ENCODE measurements around the gene RBBP5. TPM values are rescaled to one million over a fixed set of nuclear protein-coding genes. Genes with fewer than 3 reads are reported as not detected.
A peak's percentile ranks its signal among the peaks of the same experiment; 100 is the strongest.

The RBBP5 gene
- total and polyA plus RNA-seq, 2 experiments from 2014 or later = 14.1 to 26.5 TPM

DNA sequence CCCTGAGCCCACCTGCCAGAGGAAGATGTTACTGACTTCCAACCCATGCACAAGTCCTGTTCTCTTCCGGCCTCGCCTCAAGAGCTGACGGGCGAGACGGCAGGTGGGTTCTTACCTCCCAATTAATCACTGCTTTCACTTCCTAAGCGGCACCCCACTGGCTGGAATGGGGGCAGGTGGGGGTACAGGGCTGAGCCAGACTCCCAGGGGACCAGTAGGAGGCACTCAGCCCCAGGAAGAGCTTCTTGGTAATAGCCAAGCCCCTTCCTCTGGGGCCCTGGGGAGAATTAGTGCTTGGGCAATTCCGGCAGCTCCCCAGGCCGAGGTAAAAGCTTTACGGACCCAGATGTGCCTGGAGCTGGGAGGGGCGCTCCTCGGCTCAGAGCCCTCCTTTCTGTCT, 69.1 kb downstream of the RBBP5 start:
- Histone ChIP-seq H3F3A (replicated peaks; ENCODE audit: low read depth) (no peaks in the 10 kb centered on the region), H3K4me1 (ENCODE audit: insufficient read depth) (no peaks in the 10 kb centered on the region), H4K20me1 (replicated peaks; ENCODE audit: insufficient read depth) (no peaks in the 10 kb centered on the region), H3K36me3 (ENCODE audit: insufficient read depth) (no peaks in the 10 kb centered on the region), H3K9me2 (ENCODE audit: insufficient read depth) (no peaks in the 10 kb centered on the region), H3K4me3 (no peak overlapping the region), H3K27ac (ENCODE audit: low read depth) (no peak overlapping the region), H3K27me3 (ENCODE audit: insufficient read depth) (no peaks in the 10 kb centered on the region), H3K79me2 (replicated peaks; ENCODE audit: insufficient read depth) (no peaks in the 10 kb centered on the region), H3K4me2 (no peak overlapping the region), H2AFZ (no peak overlapping the region)
- DNase-seq (ENCODE audit: low spot score) (no peak), ATAC-seq (peak; percentile 55)
- no peak overlapping the region for H3K27ac Mint-ChIP-seq
- no peak for TF ChIP-seq ZNF114 (CRISPR knock-in tag; IDR thresholded peaks at IDR 0.05)
- TF ChIP-seq CTCF (conservative IDR thresholded peaks at IDR 0.05; ENCODE audit: low read depth in 2 of 2) = peak in 1 of 2 experiments; percentile 31; a peak in 2 of 4 replicates
- no peak for TF ChIP-seq CREB1 (CRISPR knock-in tag; IDR thresholded peaks at IDR 0.05; ENCODE audit: low read depth)
- no peak for TF ChIP-seq EZH2 (IDR thresholded peaks at IDR 0.05; ENCODE audit: low read depth, unreplicated experiment)
- no peaks in the 10 kb centered on the region for H3K36me3 Mint-ChIP-seq (ENCODE audit: low read depth)
- no peak overlapping the region for H3K4me3 Mint-ChIP-seq
- no peaks in the 10 kb centered on the region for H3K9me3 Mint-ChIP-seq
- H3K4me1 Mint-ChIP-seq = peaks cover 12% of the 10 kb centered on the region; the same call in 2 of the 3 replicates
- H3K27me3 Mint-ChIP-seq (ENCODE audit: insufficient read depth, low read depth, poor library complexity) = peaks cover 8% of the 10 kb centered on the region

DNA sequence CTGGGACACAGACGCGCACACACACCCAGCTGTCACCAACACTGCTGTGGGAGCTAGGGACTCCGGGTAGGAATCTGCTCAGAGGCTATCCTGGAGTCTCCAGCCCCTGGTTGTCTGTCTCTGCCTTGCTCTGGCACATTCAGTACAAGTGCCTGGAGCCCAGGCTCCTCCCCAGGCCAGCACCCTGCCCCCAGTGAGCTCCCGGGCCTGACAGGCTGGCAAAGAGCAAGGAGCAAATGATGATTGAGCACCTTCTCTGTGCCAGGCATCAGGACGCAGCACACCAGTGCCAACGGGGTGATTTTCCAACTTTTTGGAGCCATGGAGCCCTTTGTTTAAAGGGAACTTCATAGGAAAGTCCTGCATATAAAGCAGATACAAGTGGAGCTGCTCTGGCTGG, 72.3 kb downstream of the RBBP5 start:
- ATAC-seq = no peak
- H3F3A ChIP-seq (replicated peaks; ENCODE audit: low read depth) = no peaks in the 10 kb centered on the region
- H3K36me3 ChIP-seq (ENCODE audit: insufficient read depth) = no peaks in the 10 kb centered on the region
- H3K4me3 ChIP-seq = no peak overlapping the region
- no peak overlapping the region for H3K4me2 ChIP-seq
- Mint-ChIP-seq H3K36me3 (ENCODE audit: low read depth) (no peaks in the 10 kb centered on the region), H3K27me3 (ENCODE audit: insufficient read depth, low read depth, poor library complexity) (peaks cover 15% of the 10 kb centered on the region), H3K4me1 (peaks cover 40% of the 10 kb centered on the region), H3K27ac (no peak overlapping the region), H3K4me3 (no peak overlapping the region), H3K9me3 (no peaks in the 10 kb centered on the region)
- H3K4me1 ChIP-seq (ENCODE audit: insufficient read depth) = peaks cover 17% of the 10 kb centered on the region
- no peaks in the 10 kb centered on the region for H3K27me3 ChIP-seq (ENCODE audit: insufficient read depth)
- no peaks in the 10 kb centered on the region for H4K20me1 ChIP-seq (replicated peaks; ENCODE audit: insufficient read depth)
- DNase-seq (ENCODE audit: low spot score) = no peak
- 0 out of 2 replicates have a peak, but pooled peaks cover 4% of the 10 kb centered on the region for H3K9me2 ChIP-seq (ENCODE audit: insufficient read depth)
- H3K27ac ChIP-seq (ENCODE audit: low read depth) = no peak overlapping the region
- H3K79me2 ChIP-seq (replicated peaks; ENCODE audit: insufficient read depth) = no peaks in the 10 kb centered on the region
- no peak overlapping the region for H2AFZ ChIP-seq
- no peak for TF ChIP-seq EZH2phosphoT487 (IDR thresholded peaks at IDR 0.05; ENCODE audit: unreplicated experiment)
- no peak for TF ChIP-seq ZNF114 (CRISPR knock-in tag; IDR thresholded peaks at IDR 0.05)
- TF ChIP-seq, protein P1, sequence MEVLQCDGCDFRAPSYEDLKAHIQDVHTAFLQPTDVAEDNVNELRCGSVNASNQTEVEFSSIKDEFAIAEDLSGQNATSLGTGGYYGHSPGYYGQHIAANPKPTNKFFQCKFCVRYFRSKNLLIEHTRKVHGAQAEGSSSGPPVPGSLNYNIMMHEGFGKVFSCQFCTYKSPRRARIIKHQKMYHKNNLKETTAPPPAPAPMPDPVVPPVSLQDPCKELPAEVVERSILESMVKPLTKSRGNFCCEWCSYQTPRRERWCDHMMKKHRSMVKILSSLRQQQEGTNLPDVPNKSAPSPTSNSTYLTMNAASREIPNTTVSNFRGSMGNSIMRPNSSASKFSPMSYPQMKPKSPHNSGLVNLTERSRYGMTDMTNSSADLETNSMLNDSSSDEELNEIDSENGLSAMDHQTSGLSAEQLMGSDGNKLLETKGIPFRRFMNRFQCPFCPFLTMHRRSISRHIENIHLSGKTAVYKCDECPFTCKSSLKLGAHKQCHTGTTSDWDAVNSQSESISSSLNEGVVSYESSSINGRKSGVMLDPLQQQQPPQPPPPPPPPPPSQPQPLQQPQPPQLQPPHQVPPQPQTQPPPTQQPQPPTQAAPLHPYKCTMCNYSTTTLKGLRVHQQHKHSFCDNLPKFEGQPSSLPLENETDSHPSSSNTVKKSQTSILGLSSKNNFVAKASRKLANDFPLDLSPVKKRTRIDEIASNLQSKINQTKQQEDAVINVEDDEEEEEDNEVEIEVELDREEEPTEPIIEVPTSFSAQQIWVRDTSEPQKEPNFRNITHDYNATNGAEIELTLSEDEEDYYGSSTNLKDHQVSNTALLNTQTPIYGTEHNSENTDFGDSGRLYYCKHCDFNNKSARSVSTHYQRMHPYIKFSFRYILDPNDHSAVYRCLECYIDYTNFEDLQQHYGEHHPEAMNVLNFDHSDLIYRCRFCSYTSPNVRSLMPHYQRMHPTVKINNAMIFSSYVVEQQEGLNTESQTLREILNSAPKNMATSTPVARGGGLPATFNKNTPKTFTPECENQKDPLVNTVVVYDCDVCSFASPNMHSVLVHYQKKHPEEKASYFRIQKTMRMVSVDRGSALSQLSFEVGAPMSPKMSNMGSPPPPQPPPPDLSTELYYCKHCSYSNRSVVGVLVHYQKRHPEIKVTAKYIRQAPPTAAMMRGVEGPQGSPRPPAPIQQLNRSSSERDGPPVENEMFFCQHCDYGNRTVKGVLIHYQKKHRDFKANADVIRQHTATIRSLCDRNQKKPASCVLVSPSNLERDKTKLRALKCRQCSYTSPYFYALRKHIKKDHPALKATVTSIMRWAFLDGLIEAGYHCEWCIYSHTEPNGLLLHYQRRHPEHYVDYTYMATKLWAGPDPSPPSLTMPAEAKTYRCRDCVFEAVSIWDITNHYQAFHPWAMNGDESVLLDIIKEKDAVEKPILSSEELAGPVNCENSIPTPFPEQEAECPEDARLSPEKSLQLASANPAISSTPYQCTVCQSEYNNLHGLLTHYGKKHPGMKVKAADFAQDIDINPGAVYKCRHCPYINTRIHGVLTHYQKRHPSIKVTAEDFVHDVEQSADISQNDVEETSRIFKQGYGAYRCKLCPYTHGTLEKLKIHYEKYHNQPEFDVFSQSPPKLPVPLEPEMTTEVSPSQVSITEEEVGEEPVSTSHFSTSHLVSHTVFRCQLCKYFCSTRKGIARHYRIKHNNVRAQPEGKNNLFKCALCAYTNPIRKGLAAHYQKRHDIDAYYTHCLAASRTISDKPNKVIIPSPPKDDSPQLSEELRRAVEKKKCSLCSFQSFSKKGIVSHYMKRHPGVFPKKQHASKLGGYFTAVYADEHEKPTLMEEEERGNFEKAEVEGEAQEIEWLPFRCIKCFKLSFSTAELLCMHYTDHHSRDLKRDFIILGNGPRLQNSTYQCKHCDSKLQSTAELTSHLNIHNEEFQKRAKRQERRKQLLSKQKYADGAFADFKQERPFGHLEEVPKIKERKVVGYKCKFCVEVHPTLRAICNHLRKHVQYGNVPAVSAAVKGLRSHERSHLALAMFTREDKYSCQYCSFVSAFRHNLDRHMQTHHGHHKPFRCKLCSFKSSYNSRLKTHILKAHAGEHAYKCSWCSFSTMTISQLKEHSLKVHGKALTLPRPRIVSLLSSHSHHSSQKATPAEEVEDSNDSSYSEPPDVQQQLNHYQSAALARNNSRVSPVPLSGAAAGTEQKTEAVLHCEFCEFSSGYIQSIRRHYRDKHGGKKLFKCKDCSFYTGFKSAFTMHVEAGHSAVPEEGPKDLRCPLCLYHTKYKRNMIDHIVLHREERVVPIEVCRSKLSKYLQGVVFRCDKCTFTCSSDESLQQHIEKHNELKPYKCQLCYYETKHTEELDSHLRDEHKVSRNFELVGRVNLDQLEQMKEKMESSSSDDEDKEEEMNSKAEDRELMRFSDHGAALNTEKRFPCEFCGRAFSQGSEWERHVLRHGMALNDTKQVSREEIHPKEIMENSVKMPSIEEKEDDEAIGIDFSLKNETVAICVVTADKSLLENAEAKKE (CRISPR knock-in tag; IDR thresholded peaks at IDR 0.05) = no peak
- no peak for TF ChIP-seq POLR2AphosphoS5 (IDR thresholded peaks at IDR 0.05; ENCODE audit: low read depth)
- no peak for TF ChIP-seq EZH2 (IDR thresholded peaks at IDR 0.05; ENCODE audit: low read depth, unreplicated experiment)
- TF ChIP-seq ZNF331 (CRISPR knock-in tag; IDR thresholded peaks at IDR 0.05; ENCODE audit: low read depth) = no peak
- TF ChIP-seq NANOG (IDR thresholded peaks at IDR 0.05; ENCODE audit: borderline replicate concordance) = no peak
- no peak for TF ChIP-seq JUNB (IDR thresholded peaks at IDR 0.05; ENCODE audit: unreplicated experiment)
- no peak for TF ChIP-seq CREB1 (CRISPR knock-in tag; IDR thresholded peaks at IDR 0.05; ENCODE audit: low read depth)
- no peak for TF ChIP-seq CTCF (conservative IDR thresholded peaks at IDR 0.05; ENCODE audit: low read depth in 2 of 2)
- TF ChIP-seq STAT1 (IDR thresholded peaks at IDR 0.05; ENCODE audit: unreplicated experiment) = no peak
